Astrocyte (in vitro differentiated cells and primary cell): ENCODE data around the gene RALGAPB. TPM values are rescaled to one million over a fixed set of nuclear protein-coding genes. Genes with fewer than 3 reads are reported as not detected.
A peak's percentile ranks its signal among the peaks of the same experiment; 100 is the strongest.

Source experiments
- DNase-seq: peaks from one replicate; pipeline ENCODE4 v3.0.0-alpha.2; 2010; ENCODE audit warnings: low read depth
- FAIRE-seq: peaks from 2 replicates; lab custom pipeline; 2011; peaks lifted over from hg19 to GRCh38; lab: Jason Lieb, UNC
- H2AFZ ChIP-seq: 2 replicates; pipeline ENCODE4 v1.6.0; 2012; ENCODE audit warnings: low read depth, low read length, inconsistent platforms
- H3K27ac ChIP-seq: 2 replicates; pipeline ENCODE4 v1.5.1; 2011; ENCODE audit warnings: low read depth, low read length, inconsistent platforms
- H3K27me3 ChIP-seq: 2 replicates; pipeline ENCODE4 v1.6.0; 2011; ENCODE audit warnings: low read length, inconsistent platforms; ENCODE audit not compliant: insufficient read depth
- H3K36me3 ChIP-seq: 2 replicates; pipeline ENCODE4 v1.5.1; 2011; ENCODE audit warnings: low read length, inconsistent platforms; ENCODE audit not compliant: insufficient read depth
- H3K4me1 ChIP-seq: 2 replicates; pipeline ENCODE4 v1.5.1; 2011; ENCODE audit warnings: low read length, inconsistent platforms; ENCODE audit not compliant: insufficient read depth
- H3K4me2 ChIP-seq: 2 replicates; pipeline ENCODE4 v1.6.0; 2012; ENCODE audit warnings: low read length, inconsistent platforms
- H3K4me3 ChIP-seq: 2 replicates; pipeline ENCODE4 v1.5.1; 2011; ENCODE audit warnings: low read depth, mild to moderate bottlenecking, low read length, inconsistent platforms; ENCODE audit not compliant: insufficient read depth
- H3K79me2 ChIP-seq: 2 replicates; pipeline ENCODE4 v1.6.0; 2012; ENCODE audit warnings: mild to moderate bottlenecking, low read length, inconsistent platforms; ENCODE audit not compliant: insufficient read depth
- H3K9ac ChIP-seq: 2 replicates; pipeline ENCODE4 v1.6.0; 2012; ENCODE audit warnings: mild to moderate bottlenecking, low read length, inconsistent platforms
- H3K9me3 ChIP-seq: 2 replicates; pipeline ENCODE4 v1.5.1; 2012; ENCODE audit warnings: low read depth, mild to moderate bottlenecking, low read length, inconsistent platforms; ENCODE audit not compliant: insufficient read depth
- H4K20me1 ChIP-seq: 2 replicates; pipeline ENCODE4 v1.6.0; 2012; ENCODE audit warnings: low read length, inconsistent platforms; ENCODE audit not compliant: insufficient read depth
- H3K27ac Mint-ChIP-seq: one replicate; pipeline ENCODE4 v1.8.0; 2021; ENCODE audit warnings: mild to moderate bottlenecking, mixed read lengths; ENCODE audit not compliant: unreplicated experiment
- H3K27me3 Mint-ChIP-seq: one replicate; pipeline ENCODE4 v1.8.0; 2021; ENCODE audit warnings: low read depth, mixed read lengths; ENCODE audit not compliant: unreplicated experiment
- H3K36me3 Mint-ChIP-seq: one replicate; pipeline ENCODE4 v1.8.0; 2021; ENCODE audit warnings: low read depth, mixed read lengths; ENCODE audit not compliant: unreplicated experiment
- H3K4me1 Mint-ChIP-seq: one replicate; pipeline ENCODE4 v1.8.0; 2021; ENCODE audit warnings: low read depth, mixed read lengths; ENCODE audit not compliant: unreplicated experiment
- H3K4me3 Mint-ChIP-seq: one replicate; pipeline ENCODE4 v1.8.0; 2021; ENCODE audit warnings: mild to moderate bottlenecking, moderate library complexity, mixed read lengths; ENCODE audit not compliant: unreplicated experiment
- H3K9me3 Mint-ChIP-seq: one replicate; pipeline ENCODE4 v1.8.0; 2021; ENCODE audit warnings: mild to moderate bottlenecking, mixed read lengths; ENCODE audit not compliant: unreplicated experiment
- EZH2 ChIP-seq: IDR thresholded peaks from 2 replicates; pipeline ENCODE4 v1.6.1; 2012; ENCODE audit warnings: mild to moderate bottlenecking, low read length, inconsistent platforms; ENCODE audit not compliant: insufficient read depth
- total RNA-seq: library from RNA; stranded (reverse); gene quantifications from 2 replicates; pipeline ENCODE4 v1.2.1, GENCODE V29; 2021
- TF ChIP-seq, protein P1 (sequence below): IDR thresholded peaks from 2 replicates; pipeline ENCODE4 v1.5.1; 2011; ENCODE audit warnings: low read depth, mild to moderate bottlenecking, inconsistent platforms, low read length, moderate library complexity; ENCODE audit not compliant: insufficient read depth

Gene RALGAPB
- total RNA-seq, 1 donor from 2014 or later: 40.2 TPM

GRCh38 chr20:38447251-38447661 lies 25.4 kb upstream of the RALGAPB start:
- Mint-ChIP-seq H3K4me3 (peak overlapping the region; percentile 79), H3K27ac (peak overlapping the region; percentile 62), H3K36me3 (peaks cover 20% of the 10 kb centered on the region), H3K9me3 (no peaks in the 10 kb centered on the region), H3K4me1 (peaks cover 32% of the 10 kb centered on the region), H3K27me3 (peaks cover 5% of the 10 kb centered on the region)
- Histone ChIP-seq H3K9me3 (no peaks in the 10 kb centered on the region), H2AFZ (peak overlapping the region; percentile 74), H3K79me2 (peaks cover 25% of the 10 kb centered on the region), H3K27me3 (no peaks in the 10 kb centered on the region), H3K4me3 (peak overlapping the region; percentile 84), H3K36me3 (no peaks in the 10 kb centered on the region), H3K9ac (peak overlapping the region; percentile 97), H4K20me1 (no peaks in the 10 kb centered on the region), H3K4me2 (peak overlapping the region; percentile 97), H3K4me1 (peaks cover 30% of the 10 kb centered on the region), H3K27ac (peak overlapping the region; percentile 85)
- DNase-seq: no peak
- TF ChIP-seq, protein P1, sequence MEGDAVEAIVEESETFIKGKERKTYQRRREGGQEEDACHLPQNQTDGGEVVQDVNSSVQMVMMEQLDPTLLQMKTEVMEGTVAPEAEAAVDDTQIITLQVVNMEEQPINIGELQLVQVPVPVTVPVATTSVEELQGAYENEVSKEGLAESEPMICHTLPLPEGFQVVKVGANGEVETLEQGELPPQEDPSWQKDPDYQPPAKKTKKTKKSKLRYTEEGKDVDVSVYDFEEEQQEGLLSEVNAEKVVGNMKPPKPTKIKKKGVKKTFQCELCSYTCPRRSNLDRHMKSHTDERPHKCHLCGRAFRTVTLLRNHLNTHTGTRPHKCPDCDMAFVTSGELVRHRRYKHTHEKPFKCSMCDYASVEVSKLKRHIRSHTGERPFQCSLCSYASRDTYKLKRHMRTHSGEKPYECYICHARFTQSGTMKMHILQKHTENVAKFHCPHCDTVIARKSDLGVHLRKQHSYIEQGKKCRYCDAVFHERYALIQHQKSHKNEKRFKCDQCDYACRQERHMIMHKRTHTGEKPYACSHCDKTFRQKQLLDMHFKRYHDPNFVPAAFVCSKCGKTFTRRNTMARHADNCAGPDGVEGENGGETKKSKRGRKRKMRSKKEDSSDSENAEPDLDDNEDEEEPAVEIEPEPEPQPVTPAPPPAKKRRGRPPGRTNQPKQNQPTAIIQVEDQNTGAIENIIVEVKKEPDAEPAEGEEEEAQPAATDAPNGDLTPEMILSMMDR: no peak
- no peak for TF ChIP-seq EZH2
- FAIRE-seq: no peak

DNA sequence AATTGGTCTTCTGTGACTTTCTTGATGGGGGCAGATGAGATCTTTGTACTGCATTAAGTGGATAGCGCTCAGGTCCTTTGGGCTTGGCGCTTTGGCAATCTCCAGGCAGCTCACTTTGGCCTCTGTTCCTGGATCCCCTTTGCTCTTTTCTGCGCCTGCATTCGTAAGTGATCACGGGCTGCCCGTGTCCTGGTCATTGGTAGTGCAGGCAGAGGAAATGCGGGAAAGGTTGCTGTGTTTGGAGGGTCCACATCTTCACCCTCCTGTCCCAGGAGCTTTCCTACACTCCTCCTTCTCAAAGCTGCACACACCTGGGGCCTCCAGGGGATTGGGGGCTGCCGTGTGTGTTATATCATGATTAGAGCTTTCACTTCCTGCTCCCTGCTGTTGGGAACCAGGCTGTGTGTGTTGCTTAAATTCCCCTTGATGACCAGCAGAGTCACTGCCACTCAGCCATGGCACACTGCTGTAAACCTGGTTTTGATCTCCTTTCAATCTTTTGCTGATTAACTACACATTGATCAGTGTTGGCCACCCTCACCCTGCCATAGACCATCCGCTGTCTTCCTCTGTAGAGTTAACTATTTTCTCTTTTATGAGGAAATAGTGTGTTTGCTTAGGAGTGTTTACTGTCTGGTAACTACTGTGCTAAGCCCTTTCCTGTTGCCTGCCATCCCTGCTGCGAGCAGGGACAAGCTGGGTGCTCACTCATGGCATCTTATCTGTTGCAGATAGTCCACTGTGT lies 24.5 kb upstream of the RALGAPB start:
- H3K36me3 ChIP-seq: no peaks in the 10 kb centered on the region
- Mint-ChIP-seq H3K27me3 (no peaks in the 10 kb centered on the region), H3K4me1 (peaks cover 40% of the 10 kb centered on the region), H3K27ac (peak overlapping the region; percentile 62), H3K9me3 (no peaks in the 10 kb centered on the region), H3K4me3 (peak overlapping the region; percentile 79), H3K36me3 (peaks cover 23% of the 10 kb centered on the region)
- H4K20me1 ChIP-seq: no peaks in the 10 kb centered on the region
- no peak overlapping the region for H3K27ac ChIP-seq
- FAIRE-seq: no peak
- peak overlapping the region; percentile 97 for H3K4me2 ChIP-seq
- no peak for DNase-seq
- H3K79me2 ChIP-seq: peaks cover 25% of the 10 kb centered on the region
- H3K4me1 ChIP-seq: peaks cover 38% of the 10 kb centered on the region
- no peak overlapping the region for H3K9ac ChIP-seq
- H2AFZ ChIP-seq: no peak overlapping the region
- no peaks in the 10 kb centered on the region for H3K9me3 ChIP-seq
- H3K27me3 ChIP-seq: no peaks in the 10 kb centered on the region
- TF ChIP-seq, protein P1: no peak
- TF ChIP-seq EZH2: no peak
- no peak overlapping the region for H3K4me3 ChIP-seq

DNA sequence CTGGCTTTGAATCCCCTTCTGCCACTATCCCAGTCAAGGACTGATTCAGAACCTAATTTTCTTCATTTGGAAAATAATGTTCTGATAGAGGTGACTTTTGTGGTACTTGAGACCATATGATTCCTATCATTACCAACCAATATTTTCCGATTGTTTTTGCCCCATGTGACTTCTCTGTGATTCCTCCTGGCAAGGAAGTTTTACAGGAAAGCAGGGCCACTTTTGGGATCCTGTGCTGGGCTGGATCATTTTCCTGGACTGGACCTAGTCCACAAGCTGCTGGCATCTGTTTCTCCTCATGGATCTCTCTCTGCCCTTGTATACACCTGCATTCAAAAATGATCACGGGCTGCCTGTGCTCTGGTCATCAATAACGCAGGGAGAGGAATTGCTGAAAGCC lies 23.6 kb upstream of the RALGAPB start:
- Mint-ChIP-seq H3K4me1 (peaks cover 42% of the 10 kb centered on the region), H3K27me3 (no peaks in the 10 kb centered on the region), H3K9me3 (no peaks in the 10 kb centered on the region), H3K36me3 (peaks cover 23% of the 10 kb centered on the region), H3K27ac (no peak overlapping the region), H3K4me3 (no peak overlapping the region)
- Histone ChIP-seq H3K27ac (no peak overlapping the region), H3K9ac (no peak overlapping the region), H3K4me1 (peaks cover 44% of the 10 kb centered on the region), H3K36me3 (no peaks in the 10 kb centered on the region), H3K79me2 (peaks cover 25% of the 10 kb centered on the region), H4K20me1 (no peaks in the 10 kb centered on the region), H3K4me2 (no peak overlapping the region), H3K27me3 (no peaks in the 10 kb centered on the region), H3K4me3 (no peak overlapping the region), H3K9me3 (no peaks in the 10 kb centered on the region), H2AFZ (no peak overlapping the region)
- no peak for TF ChIP-seq EZH2
- TF ChIP-seq, protein P1: no peak
- FAIRE-seq (no peak), DNase-seq (no peak)
